Thyroid gland (tissue), 4 donors: ENCODE data around the gene P4HA2. TPM values are rescaled to one million over a fixed set of nuclear protein-coding genes. Genes with fewer than 3 reads are reported as not detected.

Experiments used
- DNase-seq, 2 donors: peaks; one replicate each; pipeline ENCODE4 v3.0.0-alpha.2; 2019
- H3K27ac ChIP-seq, 3 donors: fragments of 200-600 bp; sonication (generic); 1 replicate in 2 of 3; 2 replicates in 1 of 3; pipeline ENCODE4 v1.5.1; 2016 to 2019; ENCODE audit warnings: mild to moderate bottlenecking in 1 of 3, moderate library complexity in 1 of 3
- H3K27me3 ChIP-seq: fragments of 200-600 bp; sonication (generic); one replicate; pipeline ENCODE4 v1.5.1; 2019
- H3K36me3 ChIP-seq, 2 donors: fragments of 200-600 bp; sonication (generic); one replicate each; pipeline ENCODE4 v1.5.1; 2016 to 2019
- H3K4me1 ChIP-seq, 2 donors: fragments of 200-600 bp; sonication (generic); one replicate each; pipeline ENCODE4 v1.5.1; 2017 to 2019
- H3K4me3 ChIP-seq, 3 donors: fragments of 200-600 bp; sonication (generic); replicated peaks in 1 of 3; 1 replicate in 2 of 3; 2 replicates in 1 of 3; pipeline ENCODE4 v1.5.1; 2016; ENCODE audit warnings: mild to moderate bottlenecking in 1 of 3
- H3K9me3 ChIP-seq: fragments of 200-600 bp; sonication (generic); one replicate; pipeline ENCODE4 v1.5.1; 2017
- POLR2A ChIP-seq, 2 donors: fragments of 450-650 bp; IDR thresholded peaks; one replicate each; pipeline ENCODE4 v1.6.1; 2017; ENCODE audit warnings: antibody characterized with exemption in 2 of 2, mild to moderate bottlenecking in 2 of 2, moderate library complexity in 1 of 2
- WGBS, 2 donors: methylation state at CpG; one replicate each; pipeline ENCODE4 v1.1.5; 2017; 5-methylcytosine and 5-hydroxymethylcytosine counted together
- intact Hi-C: fragments of 100-400 bp; cut with DNase I; formaldehyde crosslinking; loops from one replicate; pipeline ENCODE4 v1.15.1; 2023
- total RNA-seq, 4 donors: library from RNA; depleted of rRNA; stranded (reverse); fragments of >200 nt; gene quantifications; one replicate each; pipeline ENCODE4 v1.2.3, GENCODE V29; 2016
- TF ChIP-seq, protein P1 (sequence below), 6 experiments: fragments of 200-600 bp in 3 of 6; fragments of 450-650 bp in 3 of 6; sonication (generic) in 3 of 6; IDR thresholded peaks; one replicate each; pipeline ENCODE4 v1.5.1; 2016 to 2019; ENCODE audit warnings: antibody characterized with exemption in 6 of 6, mild to moderate bottlenecking in 2 of 6, inconsistent platforms in 1 of 6, moderate library complexity in 1 of 6

Gene P4HA2
- total RNA-seq, 4 donors from 2014 or later: 21.3 to 32.0 (median 29.6) TPM

DNA sequence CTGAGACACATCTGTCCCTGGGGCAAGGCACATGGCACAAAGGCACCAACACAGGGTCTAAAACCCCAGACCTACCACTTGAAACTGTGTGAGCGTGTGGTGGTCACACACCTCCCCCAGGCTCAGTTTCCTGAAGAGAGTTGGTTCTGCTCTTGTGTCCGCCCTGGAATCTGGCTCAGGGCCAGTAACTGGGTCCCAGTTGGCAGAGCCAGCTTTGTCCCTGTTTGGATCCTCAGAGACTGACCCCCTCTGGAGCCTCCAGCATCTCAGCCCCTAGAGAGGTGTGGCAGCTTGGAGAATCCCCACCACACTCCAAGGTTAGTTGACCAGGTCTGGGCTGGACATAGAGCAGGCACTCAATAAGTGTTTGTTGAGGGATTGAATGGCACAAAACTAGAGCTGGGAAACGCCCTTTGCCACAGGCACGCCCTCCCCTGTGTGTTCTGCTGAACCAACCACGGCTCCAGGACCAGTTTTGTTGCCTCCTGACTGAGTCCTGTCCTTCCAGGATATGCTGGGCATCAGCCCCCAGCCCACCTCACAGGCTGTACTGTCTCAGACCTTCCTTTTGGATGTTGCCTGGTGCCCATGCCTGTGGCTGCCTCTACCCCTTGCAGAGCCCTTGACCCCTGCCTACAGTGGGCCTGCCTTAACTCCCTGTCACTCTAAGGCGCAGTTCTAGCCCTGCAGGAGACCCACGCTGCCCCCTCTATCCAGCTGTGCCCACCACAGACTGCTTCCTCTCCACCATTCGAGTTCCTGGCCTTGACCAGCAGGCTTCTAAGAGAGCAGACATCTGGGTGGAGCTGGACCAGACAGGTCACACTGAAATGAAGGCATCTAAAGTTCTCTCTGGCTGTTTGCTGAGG, 26.0 kb upstream of the P4HA2 start:
- intact Hi-C loops: no loop called here
- TF ChIP-seq POLR2A (IDR thresholded peaks at IDR 0.05): no peak
- WGBS, 2 donors: 95% methylated on average over 6 to 8 of the region's 8 CpGs
- H3K4me1 ChIP-seq: peaks cover 26 to 37% of the 10 kb centered on the region in 2 donors
- no peaks in the 10 kb centered on the region for H3K27me3 ChIP-seq
- H3K27ac ChIP-seq: peak overlapping the region in 2 of 3 donors; percentile 40 to 56
- no peak overlapping the region for H3K4me3 ChIP-seq
- no peak for DNase-seq
- H3K36me3 ChIP-seq: no peaks in the 10 kb centered on the region
- H3K9me3 ChIP-seq: no peaks in the 10 kb centered on the region

DNA sequence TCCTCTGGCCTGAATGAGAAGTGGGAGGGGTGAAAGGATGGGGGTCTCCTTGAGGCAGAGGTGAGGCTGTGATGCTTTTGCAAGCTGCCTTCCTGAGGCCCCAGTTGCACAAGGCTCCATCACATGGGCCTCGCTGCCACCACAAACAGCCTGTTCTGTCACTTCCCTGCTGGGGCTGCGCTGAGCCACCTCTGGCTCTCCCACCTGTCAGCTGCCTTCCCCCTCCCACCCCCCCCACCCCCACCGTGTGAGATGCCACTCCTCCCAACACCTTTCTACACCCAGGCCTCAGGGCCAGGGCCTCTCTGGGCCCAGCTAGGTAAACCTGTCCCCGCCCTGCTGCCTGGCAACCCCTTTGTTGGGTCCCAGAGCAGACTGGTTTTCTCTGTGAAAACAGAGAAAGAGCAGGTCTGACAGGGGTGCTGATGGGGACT, 25.4 kb upstream of the P4HA2 start:
- H3K27ac ChIP-seq: no peak overlapping the region
- no peaks in the 10 kb centered on the region for H3K36me3 ChIP-seq
- no peak overlapping the region for H3K4me3 ChIP-seq
- no peaks in the 10 kb centered on the region for H3K9me3 ChIP-seq
- no peak for DNase-seq
- peaks cover 19 to 32% of the 10 kb centered on the region in 2 donors for H3K4me1 ChIP-seq
- WGBS, 2 donors: 80% methylated on average over 3 to 4 of the region's 4 CpGs
- TF ChIP-seq, protein P1, sequence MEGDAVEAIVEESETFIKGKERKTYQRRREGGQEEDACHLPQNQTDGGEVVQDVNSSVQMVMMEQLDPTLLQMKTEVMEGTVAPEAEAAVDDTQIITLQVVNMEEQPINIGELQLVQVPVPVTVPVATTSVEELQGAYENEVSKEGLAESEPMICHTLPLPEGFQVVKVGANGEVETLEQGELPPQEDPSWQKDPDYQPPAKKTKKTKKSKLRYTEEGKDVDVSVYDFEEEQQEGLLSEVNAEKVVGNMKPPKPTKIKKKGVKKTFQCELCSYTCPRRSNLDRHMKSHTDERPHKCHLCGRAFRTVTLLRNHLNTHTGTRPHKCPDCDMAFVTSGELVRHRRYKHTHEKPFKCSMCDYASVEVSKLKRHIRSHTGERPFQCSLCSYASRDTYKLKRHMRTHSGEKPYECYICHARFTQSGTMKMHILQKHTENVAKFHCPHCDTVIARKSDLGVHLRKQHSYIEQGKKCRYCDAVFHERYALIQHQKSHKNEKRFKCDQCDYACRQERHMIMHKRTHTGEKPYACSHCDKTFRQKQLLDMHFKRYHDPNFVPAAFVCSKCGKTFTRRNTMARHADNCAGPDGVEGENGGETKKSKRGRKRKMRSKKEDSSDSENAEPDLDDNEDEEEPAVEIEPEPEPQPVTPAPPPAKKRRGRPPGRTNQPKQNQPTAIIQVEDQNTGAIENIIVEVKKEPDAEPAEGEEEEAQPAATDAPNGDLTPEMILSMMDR (IDR thresholded peaks at IDR 0.05): no peak
- TF ChIP-seq POLR2A (IDR thresholded peaks at IDR 0.05): no peak
- intact Hi-C loops: no loop called here
- no peaks in the 10 kb centered on the region for H3K27me3 ChIP-seq

DNA sequence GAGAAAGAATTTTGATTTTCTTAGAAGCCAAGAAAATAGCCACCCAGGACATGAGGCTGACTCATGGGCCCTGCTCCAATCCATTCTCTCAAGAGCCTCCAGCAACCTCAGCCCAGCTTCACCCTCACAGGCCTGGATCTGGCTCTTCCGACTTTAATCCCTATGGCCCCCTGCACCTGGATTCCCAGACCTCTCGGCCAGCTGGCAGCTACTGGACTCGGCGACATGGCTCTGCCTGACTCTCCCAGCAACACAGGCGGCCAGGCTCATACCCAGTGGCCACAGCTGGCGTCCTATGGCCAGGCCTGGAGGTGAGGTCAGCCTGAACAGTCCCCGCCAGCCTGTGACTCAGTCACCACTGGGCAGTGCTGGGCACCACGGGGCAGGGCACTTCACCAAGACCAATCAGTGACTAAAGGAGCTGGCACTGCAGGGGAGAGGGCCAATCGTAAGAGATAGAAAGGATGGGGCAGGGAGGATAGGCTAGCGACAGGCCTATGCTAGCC, 23.6 kb upstream of the P4HA2 start:
- H3K36me3 ChIP-seq: no peaks in the 10 kb centered on the region
- intact Hi-C loops: no loop called here
- no peaks in the 10 kb centered on the region for H3K9me3 ChIP-seq
- no peak for DNase-seq
- TF ChIP-seq, protein P1 (IDR thresholded peaks at IDR 0.05): no peak
- no peak for TF ChIP-seq POLR2A (IDR thresholded peaks at IDR 0.05)
- no peak overlapping the region for H3K4me3 ChIP-seq
- no peak overlapping the region for H3K27ac ChIP-seq
- H3K4me1 ChIP-seq: peaks cover 16 to 24% of the 10 kb centered on the region in 2 donors
- H3K27me3 ChIP-seq: no peaks in the 10 kb centered on the region
- 93 to 95% methylated on average over 3 to 5 of the region's 10 CpGs for WGBS, 2 donors

DNA sequence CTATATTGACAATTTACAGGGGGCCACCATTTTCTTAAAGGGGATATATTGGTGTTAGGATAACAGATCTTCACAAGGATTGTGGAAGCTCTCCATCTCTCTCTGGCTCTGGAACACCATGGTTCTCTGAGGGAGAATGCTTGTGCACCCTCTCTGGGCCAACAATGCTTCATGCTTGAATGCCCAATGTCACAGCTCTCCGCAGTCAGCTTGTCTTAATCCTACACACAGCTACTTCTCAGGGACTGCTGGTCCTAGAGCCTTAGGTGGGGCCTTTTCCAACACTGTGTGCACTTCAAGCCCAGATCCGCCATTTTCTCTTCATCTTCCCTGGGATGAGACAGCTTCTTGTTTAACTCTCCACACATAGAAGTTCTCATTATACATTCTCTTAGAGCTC, 22.9 kb upstream of the P4HA2 start:
- WGBS, 2 donors: 70 to 80% methylated on average over 2 of the region's 2 CpGs
- intact Hi-C loops: no loop called here
- TF ChIP-seq, protein P1 (IDR thresholded peaks at IDR 0.05): no peak
- TF ChIP-seq POLR2A (IDR thresholded peaks at IDR 0.05): no peak
- peaks cover 16 to 24% of the 10 kb centered on the region in 2 donors for H3K4me1 ChIP-seq
- no peak overlapping the region for H3K4me3 ChIP-seq
- H3K36me3 ChIP-seq: no peaks in the 10 kb centered on the region
- DNase-seq: no peak
- no peaks in the 10 kb centered on the region for H3K27me3 ChIP-seq
- H3K9me3 ChIP-seq: no peaks in the 10 kb centered on the region
- no peak overlapping the region for H3K27ac ChIP-seq

DNA sequence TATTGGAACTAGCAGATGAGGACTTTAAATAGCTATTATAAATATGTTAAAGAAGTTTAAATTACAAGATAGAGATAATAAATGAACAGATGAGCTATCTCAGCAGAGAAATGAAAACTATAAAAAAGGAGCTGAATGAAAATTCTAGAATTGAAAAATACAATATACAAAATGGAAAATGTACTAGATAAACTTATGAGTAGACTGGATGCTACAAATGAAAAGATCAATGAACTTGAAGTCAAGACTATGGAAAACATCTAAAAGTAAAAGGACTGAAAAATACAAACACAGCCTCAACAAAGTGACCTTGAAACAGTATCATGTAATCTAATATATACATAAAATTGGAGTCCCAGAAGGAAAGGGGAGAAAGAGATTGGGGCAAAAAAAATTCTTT, 19.2 kb upstream of the P4HA2 start:
- no peak for TF ChIP-seq POLR2A (IDR thresholded peaks at IDR 0.05)
- TF ChIP-seq, protein P1 (IDR thresholded peaks at IDR 0.05): no peak
- intact Hi-C loops: no loop called here
- Histone ChIP-seq H3K4me1 (no peaks in the 10 kb centered on the region), H3K27ac (no peak overlapping the region), H3K4me3 (no peak overlapping the region), H3K9me3 (no peaks in the 10 kb centered on the region), H3K36me3 (no peaks in the 10 kb centered on the region), H3K27me3 (no peaks in the 10 kb centered on the region)
- no peak for DNase-seq
